ENCODE data around the gene AHI1. TPM values are rescaled to one million over a fixed set of nuclear protein-coding genes. Genes with fewer than 3 reads are reported as not detected.
A peak's percentile ranks its signal among the peaks of the same experiment; 100 is the strongest.

AHI1 gene
- total and polyA plus RNA-seq, 10 of the 15 experiments (the other 5 are each of a cell fraction or from before 2014, with no cell fraction given), result 3.2 to 9.5 (median 4.6) TPM

GRCh38 chr6:135465307-135465706, 32.2 kb downstream of the AHI1 start:
- Histone ChIP-seq H3K4me1 (ENCODE audit: control insufficient read depth, insufficient read depth, low read length) (peaks cover 16% of the 10 kb centered on the region), H4K20me1 (ENCODE audit: control insufficient read depth, insufficient read depth) (no peaks in the 10 kb centered on the region), H3K79me2 (ENCODE audit: control insufficient read depth, insufficient read depth, low read length) (no peaks in the 10 kb centered on the region), H2AFZ (ENCODE audit: control insufficient read depth, low read depth, low read length) (no peak overlapping the region), H3K9ac (ENCODE audit: control insufficient read depth, insufficient read depth, low read length) (no peak overlapping the region), H3K27me3 (replicated peaks in 1 of 2; ENCODE audit: control insufficient read depth in 2 of 2, insufficient read depth in 2 of 2, low read length in 1 of 2) (no peaks in the 10 kb centered on the region), H3K4me3 (no peak overlapping the region), H3K4me2 (ENCODE audit: control insufficient read depth, insufficient read depth) (no peak overlapping the region), H3K36me3 (ENCODE audit: control insufficient read depth in 2 of 2, insufficient read depth in 2 of 2, low read length in 1 of 2) (no peaks in the 10 kb centered on the region), H3K9me3 (replicated peaks; ENCODE audit: control insufficient read depth, insufficient read depth, low read length) (no peaks in the 10 kb centered on the region), H3K27ac (ENCODE audit: control insufficient read depth, insufficient read depth) (no peak overlapping the region)
- in situ Hi-C loops (cut with MboI), result no loop called here
- ChIA-PET RAD21 (ENCODE audit: unreplicated experiment) (interaction anchor here (1.0 to 1.3 kb wide), 5 partner anchors 12 to 854 kb away, joined by 3 to 4 read pairs (median 3); no protein-coding TSS in a partner anchor), POLR2A (no interaction called here), CTCF (interaction anchor here (1.2 to 1.4 kb wide), 3 partner anchors 8 to 445 kb away, joined by 3 to 6 read pairs (median 3); no protein-coding TSS in a partner anchor), SMC1A (ENCODE audit: uncharacterized antibody, unreplicated experiment) (interaction anchor here (0.6 to 1.1 kb wide), 7 partner anchors 16 to 761 kb away, joined by 3 to 4 read pairs (median 3); no protein-coding TSS in a partner anchor)
- BruUV-seq (replicated peaks), result no TSS peak
- no peak for DNase-seq (ENCODE audit: low read depth, low spot score)
- TF ChIP-seq CEBPB (IDR thresholded peaks at IDR 0.05; ENCODE audit: borderline replicate concordance in 1 of 2, low read depth in 2 of 2, low read length in 2 of 2), result 0 out of 4 replicates have a peak, but pooled peaks of 1 of the 2 experiments have one; percentile 6
- no peak for TF ChIP-seq NFXL1 (IDR thresholded peaks at IDR 0.05; ENCODE audit: borderline replicate concordance)
- TF ChIP-seq MTA2 (IDR thresholded peaks at IDR 0.05; ENCODE audit: low read depth), result peak; percentile 13; the same call in 1 of the 2 replicates
- TF ChIP-seq MLLT1 (IDR thresholded peaks at IDR 0.05), result no peak
- no peak for TF ChIP-seq MYC (IDR thresholded peaks at IDR 0.05; ENCODE audit: insufficient read depth, insufficient read length, insufficient replicate concordance, low read length, severe bottlenecking)
- TF ChIP-seq E2F8 (IDR thresholded peaks at IDR 0.05; ENCODE audit: low read depth, partially characterized antibody), result no peak
- TF ChIP-seq BMI1 (IDR thresholded peaks at IDR 0.05; ENCODE audit: borderline replicate concordance), result no peak
- TF ChIP-seq SMAD1 (IDR thresholded peaks at IDR 0.05; ENCODE audit: low read depth, partially characterized antibody), result no peak
- TF ChIP-seq MTA3 (IDR thresholded peaks at IDR 0.05; ENCODE audit: borderline replicate concordance, low read length), result no peak
- 63% methylated on average over 1 of the region's 1 CpG for WGBS (ENCODE audit: insufficient coverage, insufficient replicate concordance, low lambda C conversion rate, missing lambda C conversion rate)
- intact Hi-C loops (cut with micrococcal nuclease; ENCODE audit: unreplicated experiment), result no loop called here
- peak; percentile 92 for ATAC-seq
- no peak for FAIRE-seq

Measured in GM12878 (cell line).